Measurements from ENCODE around the gene SOX13.

DNA sequence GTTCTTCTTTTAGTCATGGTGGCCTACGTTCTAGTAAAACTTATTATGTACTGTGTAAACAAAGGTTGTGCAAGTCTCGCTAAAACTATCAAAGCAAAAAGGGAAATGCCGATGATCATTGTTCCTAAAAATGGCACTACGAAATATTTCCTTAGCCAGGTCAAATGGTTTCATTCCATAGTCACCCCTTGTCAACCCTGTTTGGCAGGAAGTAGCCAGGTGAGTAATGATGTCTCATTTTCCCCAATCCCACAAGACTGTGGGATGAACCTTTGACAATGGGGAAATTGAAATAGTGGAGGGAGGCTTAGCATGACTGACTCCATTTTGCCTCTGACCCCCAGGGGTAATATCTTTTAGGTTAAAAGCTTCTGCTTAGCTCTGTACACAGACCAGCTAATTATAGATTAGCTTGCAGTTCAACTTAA is 98.8 kb downstream of the SOX13 start:
- TF ChIP-seq, protein P1, sequence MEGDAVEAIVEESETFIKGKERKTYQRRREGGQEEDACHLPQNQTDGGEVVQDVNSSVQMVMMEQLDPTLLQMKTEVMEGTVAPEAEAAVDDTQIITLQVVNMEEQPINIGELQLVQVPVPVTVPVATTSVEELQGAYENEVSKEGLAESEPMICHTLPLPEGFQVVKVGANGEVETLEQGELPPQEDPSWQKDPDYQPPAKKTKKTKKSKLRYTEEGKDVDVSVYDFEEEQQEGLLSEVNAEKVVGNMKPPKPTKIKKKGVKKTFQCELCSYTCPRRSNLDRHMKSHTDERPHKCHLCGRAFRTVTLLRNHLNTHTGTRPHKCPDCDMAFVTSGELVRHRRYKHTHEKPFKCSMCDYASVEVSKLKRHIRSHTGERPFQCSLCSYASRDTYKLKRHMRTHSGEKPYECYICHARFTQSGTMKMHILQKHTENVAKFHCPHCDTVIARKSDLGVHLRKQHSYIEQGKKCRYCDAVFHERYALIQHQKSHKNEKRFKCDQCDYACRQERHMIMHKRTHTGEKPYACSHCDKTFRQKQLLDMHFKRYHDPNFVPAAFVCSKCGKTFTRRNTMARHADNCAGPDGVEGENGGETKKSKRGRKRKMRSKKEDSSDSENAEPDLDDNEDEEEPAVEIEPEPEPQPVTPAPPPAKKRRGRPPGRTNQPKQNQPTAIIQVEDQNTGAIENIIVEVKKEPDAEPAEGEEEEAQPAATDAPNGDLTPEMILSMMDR (conservative IDR thresholded peaks at IDR 0.05) = no peak
- no peak for TF ChIP-seq ZFX (IDR thresholded peaks at IDR 0.05)
